Breast epithelium (tissue), 3 donors: ENCODE measurements around the gene ZNF396.

Source experiments
- CTCF ChIP-seq, 3 donors: fragments of 450-650 bp; IDR thresholded peaks; one replicate each; pipeline ENCODE4 v1.5.1; 2016 to 2017; ENCODE audit warnings: antibody characterized with exemption in 3 of 3, mild to moderate bottlenecking in 3 of 3, moderate library complexity in 3 of 3
- POLR2A ChIP-seq: fragments of 450-650 bp; IDR thresholded peaks from one replicate; pipeline ENCODE4 v1.6.1; 2016; ENCODE audit warnings: antibody characterized with exemption, mild to moderate bottlenecking, moderate library complexity
- POLR2AphosphoS5 ChIP-seq, 3 donors: sonication (generic); formaldehyde crosslinking; IDR thresholded peaks; one replicate each; pipeline ENCODE4 v1.6.1; 2017; ENCODE audit warnings: antibody characterized with exemption in 3 of 3

- TF ChIP-seq POLR2A: no peak
- no peak for TF ChIP-seq CTCF (IDR thresholded peaks at IDR 0.05)
- no peak for TF ChIP-seq POLR2AphosphoS5 (IDR thresholded peaks at IDR 0.05)
Measured at GRCh38 chr18:35387152-35387571, 10.0 kb upstream of the ZNF396 start.
